ENCODE data around the gene TERB2.
A peak's percentile ranks its signal among the peaks of the same experiment; 100 is the strongest.
"Not testable (repeated sequence)": the region's sequence is repeated elsewhere in the genome, so short reads cannot be mapped to it uniquely, and the experiment has no call there.

The TERB2 gene

DNA sequence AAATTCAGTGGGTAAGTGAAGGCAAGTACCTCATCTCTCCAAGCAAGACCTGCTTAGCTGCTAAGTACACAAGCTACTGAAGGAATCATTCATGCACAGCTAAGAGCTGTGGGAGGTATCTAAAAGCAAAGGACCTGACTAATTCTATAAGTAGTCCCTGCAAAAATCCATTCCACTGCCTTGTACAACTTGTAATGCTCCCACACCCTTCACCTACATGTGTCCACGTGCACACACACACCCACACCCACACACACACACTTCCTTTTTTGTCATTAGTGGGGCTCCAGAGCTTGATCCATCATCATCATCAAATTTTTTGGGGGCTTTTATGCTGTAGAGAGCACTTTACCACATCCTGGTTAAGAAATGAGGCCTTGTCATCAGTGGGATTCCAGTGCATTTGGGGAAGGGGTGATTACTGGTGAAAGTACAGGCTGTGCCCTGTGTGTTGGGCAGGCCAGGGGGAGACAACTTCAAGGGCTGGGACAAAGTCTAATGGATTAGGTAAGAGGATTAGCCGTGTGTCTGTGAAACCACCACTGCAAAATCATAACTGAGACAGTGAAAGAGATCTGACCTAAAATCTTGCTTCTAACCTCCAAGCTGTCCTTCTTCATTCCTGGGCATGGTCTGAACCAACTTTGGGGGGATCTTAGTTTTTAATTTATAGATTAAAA is 47.4 kb downstream of the TERB2 start:
- DNase-seq (ENCODE audit: low spot score): not testable (repeated sequence)

DNA sequence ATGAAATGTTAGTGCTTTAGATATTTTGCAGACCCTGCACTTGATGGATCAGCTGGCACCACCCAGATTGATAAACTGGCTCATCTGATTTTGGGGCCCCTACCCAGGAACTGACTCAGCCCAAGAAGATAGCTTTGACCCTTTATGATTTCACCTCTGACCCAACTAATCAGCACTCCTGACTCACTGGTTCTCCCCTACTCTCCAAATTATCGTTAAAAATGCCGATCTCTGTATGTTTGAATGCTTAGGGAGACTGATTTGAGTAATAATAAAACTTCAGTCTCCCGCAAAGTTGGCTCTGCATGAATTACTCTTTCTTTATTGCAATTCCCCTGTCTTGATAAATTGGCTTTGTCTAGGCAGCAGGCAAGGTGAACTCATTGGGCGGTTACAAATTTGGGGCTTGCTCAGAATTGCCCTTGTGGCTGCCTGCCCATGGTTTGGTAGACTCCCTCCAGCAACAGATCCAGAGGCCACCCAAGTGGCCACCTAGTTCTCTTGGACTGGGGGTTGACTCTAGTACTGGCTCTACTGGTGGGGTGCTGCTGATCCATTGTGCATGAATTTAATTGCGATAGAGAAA is 48.2 kb downstream of the TERB2 start:
- not testable (repeated sequence) for DNase-seq (ENCODE audit: low spot score)

DNA sequence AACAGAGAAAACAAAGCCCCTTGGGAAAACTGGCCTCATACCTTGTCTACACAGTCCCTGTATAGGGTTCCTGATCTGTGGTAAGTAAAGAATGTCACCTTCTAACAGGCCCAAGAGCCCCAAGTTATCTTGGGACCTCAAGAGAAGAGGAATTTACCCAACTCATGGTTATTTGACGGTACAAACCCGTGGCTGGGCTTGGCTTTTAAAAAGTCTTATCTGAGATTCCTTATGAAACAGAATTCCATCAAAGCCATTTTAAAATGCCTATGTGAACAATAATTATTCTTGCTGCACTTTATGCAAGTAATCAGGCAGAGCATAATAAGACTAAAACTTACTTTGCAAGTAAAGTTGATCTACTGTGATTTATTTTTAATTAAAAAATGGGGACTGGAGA is 52.6 kb downstream of the TERB2 start:
- DNase-seq (ENCODE audit: low spot score): no peak

DNA sequence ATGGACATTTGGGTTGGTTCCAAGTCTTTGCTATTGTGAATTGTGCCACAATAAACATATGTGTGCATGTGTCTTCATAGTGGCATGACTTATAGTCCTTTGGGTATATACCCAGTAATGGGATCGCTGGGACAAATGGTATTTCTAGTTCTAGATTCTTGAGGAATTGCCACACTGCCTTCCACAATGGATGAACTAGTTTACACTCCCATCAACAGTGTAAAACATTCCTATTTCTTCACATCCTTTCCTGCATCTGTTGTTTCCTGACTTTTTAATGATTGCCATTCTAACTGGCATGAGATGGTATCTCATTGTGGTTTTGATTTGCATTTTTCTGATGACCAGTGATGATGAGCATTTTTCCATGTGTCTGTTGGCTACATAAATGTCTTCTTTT is 58.6 kb downstream of the TERB2 start:
- not testable (repeated sequence) for DNase-seq (ENCODE audit: low spot score)

DNA sequence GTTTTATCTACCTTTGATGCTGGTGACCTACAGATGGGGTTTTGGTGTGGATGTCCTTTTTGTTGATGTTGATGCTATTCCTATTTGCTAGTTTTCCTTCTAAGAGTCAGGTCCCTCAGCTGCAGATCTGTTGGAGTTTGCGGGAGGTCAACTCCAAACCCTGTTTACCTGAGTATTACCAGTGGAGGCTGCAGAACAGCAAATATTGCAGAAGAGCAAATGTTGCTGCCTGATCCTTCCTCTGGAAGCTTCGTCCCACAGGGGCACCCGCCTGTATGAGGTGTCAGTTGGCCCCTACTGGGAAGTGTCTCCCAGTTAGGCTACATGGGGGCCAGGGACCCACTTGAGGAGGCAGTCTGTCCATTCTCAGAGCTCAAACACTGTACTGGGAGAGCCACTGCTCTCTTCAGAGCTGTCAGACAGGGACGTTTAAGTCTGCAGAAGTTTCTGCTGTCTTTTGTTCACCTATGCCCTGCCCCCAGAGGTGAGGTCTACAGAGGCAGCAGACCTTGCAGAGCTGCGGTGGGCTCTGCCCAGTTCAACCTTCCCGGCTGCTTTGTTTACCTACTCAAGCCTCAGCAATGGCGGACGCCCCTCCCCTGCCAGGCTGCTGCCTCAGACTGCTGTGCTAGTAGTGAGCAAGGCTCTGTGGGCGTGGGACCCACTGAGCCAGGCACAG is 63.9 kb downstream of the TERB2 start:
- not testable (repeated sequence) for DNase-seq (ENCODE audit: low spot score)

DNA sequence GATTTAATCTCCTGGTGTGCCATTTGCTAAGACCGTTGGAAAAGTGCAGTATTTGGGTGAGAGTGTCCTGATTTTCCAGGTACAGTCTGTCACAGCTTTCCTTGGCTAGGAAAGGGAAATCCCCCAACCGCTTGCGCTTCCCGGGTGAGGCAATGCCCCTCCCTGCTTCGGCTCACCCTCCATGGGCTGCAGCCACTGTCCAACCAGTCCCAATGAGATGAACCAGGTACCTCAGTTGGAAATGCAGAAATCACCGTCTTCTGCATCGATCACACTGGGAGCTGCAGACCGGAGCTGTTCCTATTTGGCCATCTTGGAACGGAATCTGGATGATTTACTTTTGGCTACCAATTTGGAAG is 64.4 kb downstream of the TERB2 start:
- not testable (repeated sequence) for DNase-seq (ENCODE audit: low spot score)

DNA sequence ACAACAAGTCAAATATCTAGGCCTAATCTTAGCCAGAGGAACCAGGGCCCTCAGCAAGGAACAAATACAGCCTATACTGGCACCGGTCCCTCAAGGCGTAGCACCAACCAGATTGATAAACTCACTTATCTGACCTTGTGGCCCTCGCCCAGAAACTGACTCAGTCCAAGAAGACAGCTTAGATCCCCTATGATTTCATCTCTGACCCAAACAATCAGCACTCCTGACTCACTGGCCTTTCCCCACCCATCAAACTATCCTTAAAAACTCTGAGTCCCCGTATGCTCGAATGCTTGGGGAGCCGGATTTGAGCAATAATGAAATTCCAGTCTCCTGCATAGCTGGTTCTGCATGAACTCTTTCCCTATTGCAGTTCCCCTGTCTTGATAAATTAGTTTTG is 64.9 kb downstream of the TERB2 start:
- DNase-seq (ENCODE audit: low spot score): no peak

DNA sequence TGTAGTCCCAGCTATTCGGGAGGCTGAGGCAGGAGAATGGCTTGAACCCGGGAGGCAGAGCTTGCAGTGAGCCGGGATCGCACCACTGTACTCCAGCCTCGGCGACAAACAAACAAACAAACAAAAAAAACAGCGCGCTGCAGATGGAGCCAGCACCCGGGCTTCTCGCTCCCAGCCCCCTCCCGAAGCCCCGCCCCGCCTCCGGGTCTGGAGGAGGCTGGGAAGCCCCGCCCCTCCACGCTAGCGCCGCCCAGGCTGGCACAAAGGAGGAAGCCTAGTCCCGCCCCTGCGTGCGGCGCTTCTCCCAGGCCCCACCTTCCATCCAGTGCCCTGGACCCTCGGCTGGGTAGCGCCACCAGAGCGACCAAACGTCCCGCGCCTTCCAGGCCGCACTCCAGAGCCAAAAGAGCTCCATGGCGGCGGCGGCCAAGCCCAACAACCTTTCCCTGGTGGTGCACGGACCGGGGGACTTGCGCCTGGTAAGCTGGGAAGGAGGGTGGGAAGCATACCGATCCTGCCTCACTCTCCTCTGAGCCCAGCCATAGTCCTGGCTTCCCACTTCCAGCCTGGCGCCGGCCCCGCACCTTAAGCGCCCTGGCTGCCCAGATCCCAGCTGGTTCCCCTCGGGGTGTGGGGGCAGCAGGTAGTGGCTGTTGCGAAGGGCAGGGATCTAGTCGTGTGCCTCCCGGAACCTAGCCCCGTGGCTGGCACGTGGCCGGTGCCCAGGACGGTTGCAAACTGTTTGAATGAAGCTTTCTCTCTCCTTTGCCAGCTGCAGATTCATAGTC is 66.6 kb downstream of the TERB2 start, which contains the start of gene SORD:
TSS of gene SORD (plus strand) at position 325 of the 788 bp plus-strand sequence. CDS start at position 414, 89 bp downstream.
- DNase-seq (ENCODE audit: low spot score): peak; percentile 70

DNA sequence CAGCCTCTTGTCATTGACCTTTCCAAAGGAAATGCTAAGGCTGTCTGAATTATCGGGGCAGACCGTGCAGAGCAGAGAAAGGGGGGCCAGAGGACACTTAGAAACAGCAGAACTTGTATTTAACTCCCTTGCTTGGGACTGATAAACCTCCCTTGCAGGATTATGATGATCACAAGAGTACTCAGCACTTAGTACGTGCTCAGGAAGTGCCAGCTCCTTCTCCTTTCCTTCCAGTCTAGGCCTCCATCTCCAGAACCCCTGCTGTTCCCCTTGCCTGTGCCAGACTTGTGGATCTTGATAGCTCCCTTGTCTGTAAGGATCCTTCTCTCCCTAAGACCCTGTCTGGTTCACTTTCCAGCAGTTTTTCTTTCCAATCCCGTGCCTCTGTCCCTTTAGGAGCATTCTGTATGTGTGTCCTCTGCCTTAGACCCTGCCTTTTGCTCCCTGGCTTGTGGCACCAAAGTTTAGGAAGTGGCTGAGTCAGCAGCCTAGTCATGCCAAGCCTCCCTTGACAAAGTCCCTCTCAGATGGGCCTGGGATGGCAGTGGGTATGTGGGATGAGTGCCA is 67.3 kb downstream of the TERB2 start:
- peak; percentile 12 for DNase-seq (ENCODE audit: low spot score)

DNA sequence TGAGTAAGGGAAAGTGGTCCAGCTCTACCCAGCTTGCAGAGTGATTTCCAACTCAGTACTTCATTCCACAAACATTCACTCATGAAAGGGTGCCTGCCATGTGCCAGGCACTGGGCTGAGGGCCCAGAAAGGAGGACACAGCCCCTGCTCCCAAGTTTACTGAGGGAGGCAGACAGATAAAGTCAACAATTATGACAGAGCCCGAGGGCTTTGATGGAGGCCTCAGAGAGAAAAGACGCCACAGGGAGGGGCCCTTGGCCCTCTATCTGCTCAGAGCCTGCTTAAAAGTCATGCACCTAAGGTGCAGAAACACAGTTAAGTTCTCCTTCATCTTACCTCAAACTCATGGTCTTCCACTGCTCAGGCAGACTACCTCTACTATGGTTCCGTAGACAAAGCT is 68.2 kb downstream of the TERB2 start:
- DNase-seq (ENCODE audit: low spot score): not testable (repeated sequence)

DNA sequence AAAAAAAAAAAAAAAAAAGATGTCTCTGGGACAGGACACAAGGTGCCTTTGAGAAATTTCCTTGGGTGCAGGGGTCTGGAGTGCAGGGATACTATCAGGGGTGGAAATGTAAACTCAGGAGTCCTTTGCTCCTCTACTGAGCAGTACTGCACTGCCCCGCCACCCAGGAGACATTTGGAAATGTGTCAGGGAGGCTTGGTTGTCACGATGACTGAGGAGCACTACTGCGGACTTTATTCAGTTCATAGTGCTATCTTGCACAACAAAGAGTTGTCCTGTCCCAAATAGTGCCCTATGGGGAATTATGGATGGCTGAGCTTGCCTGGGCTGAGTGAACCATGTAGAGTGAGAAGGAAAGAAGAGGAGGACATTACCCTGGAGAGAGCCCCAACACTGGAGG is 69.1 kb downstream of the TERB2 start:
- not testable (repeated sequence) for DNase-seq (ENCODE audit: low spot score)

DNA sequence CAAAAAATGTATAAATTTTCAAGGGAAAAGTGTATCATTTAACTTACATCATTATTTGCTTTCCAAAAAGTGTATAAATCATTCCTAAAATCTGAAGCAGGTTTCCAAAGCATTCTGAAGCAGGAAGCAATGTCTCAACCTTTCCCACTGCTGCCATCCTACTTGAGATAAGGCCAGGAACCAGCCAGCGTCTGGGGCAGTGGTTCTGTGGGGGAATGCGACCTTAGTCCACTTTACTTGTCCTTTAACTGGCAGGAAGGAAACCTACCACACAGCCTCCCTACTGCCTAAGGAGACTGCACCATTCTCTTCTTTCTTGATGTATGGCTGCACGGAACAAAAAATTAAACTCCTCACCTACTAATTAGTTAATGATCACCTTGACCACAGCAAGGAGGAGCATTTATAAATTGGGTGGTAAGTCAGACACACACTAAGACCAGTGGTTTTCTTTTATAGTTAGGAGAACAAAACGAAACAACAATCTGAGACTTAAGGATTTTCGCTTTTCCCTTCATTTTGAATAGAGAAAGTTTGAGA is 70.2 kb downstream of the TERB2 start:
- no peak for DNase-seq (ENCODE audit: low spot score)

DNA sequence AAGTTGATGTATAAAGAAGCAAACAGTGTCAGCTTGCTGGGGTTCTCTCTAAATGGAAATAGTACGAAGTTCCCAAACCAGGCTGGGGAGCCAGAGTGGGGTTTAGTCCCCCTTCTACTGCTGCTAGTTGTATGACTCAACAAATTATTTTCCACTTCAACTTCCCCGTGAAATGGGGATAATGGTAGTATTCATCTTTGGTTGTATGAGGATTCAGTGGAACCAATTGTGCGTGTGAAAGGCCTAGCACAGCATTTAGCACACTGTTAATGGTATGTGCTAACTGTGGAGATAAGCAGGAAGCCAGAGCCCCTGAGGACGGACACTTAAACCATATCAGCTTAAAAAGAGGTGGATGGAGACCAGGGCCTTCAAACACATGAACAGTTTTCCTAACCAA is 70.7 kb downstream of the TERB2 start:
- DNase-seq (ENCODE audit: low spot score): no peak
